HepG2 (cell line): ENCODE results near the gene PPM1G. TPM values are rescaled to one million over a fixed set of nuclear protein-coding genes. Genes with fewer than 3 reads are reported as not detected.

Experiments
- ATAC-seq: fragments of 200-7000 bp; cut with Tn5 transposase; 3 replicates; pipeline ENCODE4 v1.9.1; 2020; ENCODE audit warnings: mild to moderate bottlenecking, moderate library complexity
- BruUV-seq: library from RNA; stranded (reverse); fragments of 400-500 nt; replicated peaks from 2 replicates; lab custom pipeline; 2021; lab: Mats Ljungman, UMichigan
- CTCF ChIA-PET: fragments of 300-600 bp; formaldehyde crosslinking; extraction: SDS; loops from one replicate; lab custom pipeline; 2021; ENCODE audit warnings: low total read pairs, inconsistent platforms, low intra/inter-chr PET ratio; lab: Yijun Ruan, JAX
- POLR2A ChIA-PET: fragments of 350-600 bp; sonication (Branson Sonifier 250); formaldehyde crosslinking; loops from one replicate; lab custom pipeline; 2020; ENCODE audit warnings: antibody characterized with exemption, inconsistent platforms; lab: Yijun Ruan, JAX
- DNase-seq: peaks from one replicate; pipeline ENCODE4 v3.0.0-alpha.2; 2015; ENCODE audit warnings: low spot score
- FAIRE-seq: peaks from 3 replicates; lab custom pipeline; 2011; peaks lifted over from hg19 to GRCh38; lab: Jason Lieb, UNC
- H2AFZ ChIP-seq: one replicate; pipeline ENCODE4 v1.6.1; 2011; ENCODE audit warnings: low read length, inconsistent platforms
- H3K27ac ChIP-seq: fragments of 300-600 bp; 3 replicates; pipeline ENCODE4 v1.8.0; 2011; ENCODE audit warnings: mixed run types, mild to moderate bottlenecking, mixed read lengths, low read length, inconsistent platforms; ENCODE audit not compliant: insufficient read depth; ENCODE audit errors: extremely low read length
- H3K27me3 ChIP-seq, 2 experiments: fragments of 200-600 bp in 1 of 2; 2 replicates in 1 of 2; 3 replicates in 1 of 2; pipeline versions ENCODE4 v1.6.0 to v1.8.0; 2011; ENCODE audit warnings: low read length in 2 of 2, mild to moderate bottlenecking in 2 of 2, moderate library complexity in 2 of 2, inconsistent platforms in 1 of 2; ENCODE audit not compliant: insufficient read depth in 2 of 2, control insufficient read depth in 1 of 2
- H3K36me3 ChIP-seq, 2 experiments: fragments of 200-600 bp in 1 of 2; replicated peaks in 1 of 2; 2 replicates in 1 of 2; 3 replicates in 1 of 2; pipeline versions ENCODE4 v1.5.1 to v1.8.0; 2011; ENCODE audit warnings: low read length in 2 of 2, inconsistent platforms in 1 of 2; ENCODE audit not compliant: insufficient read depth in 2 of 2, control insufficient read depth in 1 of 2
- H3K4me1 ChIP-seq: 2 replicates; pipeline ENCODE4 v1.5.1; 2012; ENCODE audit warnings: low read length, inconsistent platforms; ENCODE audit not compliant: insufficient read depth
- H3K4me2 ChIP-seq: 2 replicates; pipeline ENCODE4 v1.6.0; 2011; ENCODE audit warnings: low read depth, low read length, inconsistent platforms
- H3K4me3 ChIP-seq, 3 experiments: fragments of 200-600 bp in 1 of 3; sonication (generic), shearing (Covaris generic) in 1 of 3; replicated peaks in 1 of 3; 2 replicates each; pipeline ENCODE4 v1.5.1; 2011 to 2016; ENCODE audit warnings: low read length in 3 of 3, inconsistent platforms in 2 of 3, low read depth in 2 of 3, mild to moderate bottlenecking in 2 of 3, control low read depth in 1 of 3, mixed read lengths in 1 of 3; ENCODE audit not compliant: insufficient read depth in 1 of 3
- H3K79me2 ChIP-seq: one replicate; pipeline ENCODE4 v1.6.1; 2011; ENCODE audit warnings: low read length, inconsistent platforms; ENCODE audit not compliant: insufficient read depth
- H3K9ac ChIP-seq: 2 replicates; pipeline ENCODE4 v1.6.0; 2011; ENCODE audit warnings: mild to moderate bottlenecking, low read depth, low read length, inconsistent platforms; ENCODE audit not compliant: insufficient read depth
- H3K9me3 ChIP-seq: 2 replicates; pipeline ENCODE4 v1.5.1; 2012; ENCODE audit warnings: mild to moderate bottlenecking, low read length
- H4K20me1 ChIP-seq: 2 replicates; pipeline ENCODE4 v1.6.0; 2011; ENCODE audit warnings: inconsistent platforms, mild to moderate bottlenecking, low read length, moderate library complexity; ENCODE audit not compliant: insufficient read depth
- HNF4G ChIP-seq, 2 experiments: sonication (generic) in 1 of 2; formaldehyde crosslinking in 1 of 2; IDR thresholded peaks; 2 replicates each; pipeline versions ENCODE4 v1.4.0 to v1.6.1; 2011 to 2020; ENCODE audit warnings: borderline replicate concordance in 2 of 2, low read depth in 2 of 2, mild to moderate bottlenecking in 2 of 2, low read length in 1 of 2, missing genetic modification reagents in 1 of 2, moderate library complexity in 1 of 2
- MLXIP ChIP-seq: sonication (generic); formaldehyde crosslinking; IDR thresholded peaks from 2 replicates; pipeline ENCODE4 v1.9.0; 2021; ENCODE audit warnings: missing genetic modification reagents, borderline replicate concordance
- SOX5 ChIP-seq: IDR thresholded peaks from 2 replicates; pipeline ENCODE4 v1.6.1; 2016; ENCODE audit warnings: borderline replicate concordance
- TCF7 ChIP-seq: sonication (generic); IDR thresholded peaks from 2 replicates; pipeline ENCODE4 v1.6.1; 2016; ENCODE audit warnings: antibody characterized with exemption, low read depth
- TFDP1 ChIP-seq: IDR thresholded peaks from 2 replicates; pipeline ENCODE4 v1.6.1; 2016; ENCODE audit warnings: missing compliant biosample characterization, missing genetic modification reagents, borderline replicate concordance
- TRIM24 ChIP-seq: sonication (generic); formaldehyde crosslinking; IDR thresholded peaks from 2 replicates; pipeline ENCODE4 v1.8.0; 2022; ENCODE audit warnings: mild to moderate bottlenecking, missing genetic modification reagents
- ZBTB3 ChIP-seq: sonication (generic); formaldehyde crosslinking; IDR thresholded peaks from 2 replicates; pipeline ENCODE4 v1.4.0; 2020; ENCODE audit warnings: low read depth, mild to moderate bottlenecking, moderate library complexity, missing genetic modification reagents, borderline replicate concordance
- ZBTB40 ChIP-seq, 2 experiments: fragments of 450-650 bp in 1 of 2; sonication (generic) in 1 of 2; formaldehyde crosslinking in 1 of 2; IDR thresholded peaks; 2 replicates each; pipeline versions ENCODE4 v1.6.1 to v1.8.0; 2016 to 2022; ENCODE audit warnings: antibody characterized with exemption in 1 of 2, mild to moderate bottlenecking in 1 of 2, missing genetic modification reagents in 1 of 2
- WGBS: methylation state at CpG from one replicate; pipeline ENCODE4 v1.1.6; 2017; ENCODE audit warnings: low lambda C conversion rate; 5-methylcytosine and 5-hydroxymethylcytosine counted together
- in situ Hi-C: cut with HindIII; loops from 2 replicates; pipeline ENCODE4 v1.10.0; 2017; ENCODE audit warnings: low pct_unique_long_range_greater_than_20kb; ENCODE audit not compliant: extremely low pct_ligation_motif_present
- intact Hi-C: fragments of 100-400 bp; cut with micrococcal nuclease; formaldehyde crosslinking; loops from one replicate; pipeline ENCODE4 v1.10.0; 2022; ENCODE audit not compliant: unreplicated experiment
- polyA plus RNA-seq, 8 experiments: library from polyadenylated mRNA; depleted of rRNA in 3 of 8; stranded (reverse) in 7 of 8; unstranded in 1 of 8; fragments of >200 nt; fragmentation: Illumina TruSeq in 4 of 8; extraction: Trizol in 4 of 8; gene quantifications; 2 replicates each; pipeline versions ENCODE4 v1.2.1 to v1.2.3, GENCODE V29; 2011 to 2016; ENCODE audit warnings: low read depth in 4 of 8, missing spikeins in 1 of 8, mixed read lengths in 1 of 8; ENCODE audit not compliant: insufficient read depth in 1 of 8
- total RNA-seq, 5 experiments: library from RNA; depleted of rRNA; stranded (reverse); fragments of >200 nt; fragmentation: Illumina TruSeq; extraction: Trizol; gene quantifications; 2 replicates each; pipeline ENCODE4 v1.2.3, GENCODE V29; 2016; ENCODE audit warnings: low read depth in 1 of 5

The PPM1G gene
- total and polyA plus RNA-seq, 2 of the 13 experiments (the other 11 are each of a cell fraction or from before 2014, with no cell fraction given), result 58.2 to 213 TPM

GRCh38 chr2:27412419-27413152 is 3.2 kb upstream of the PPM1G start:
- Histone ChIP-seq H3K9ac (peak overlapping the region; percentile 42), H3K9me3 (no peaks in the 10 kb centered on the region), H3K4me2 (peak overlapping the region; percentile 77), H3K79me2 (peaks cover 16% of the 10 kb centered on the region), H3K4me3 (peak overlapping the region in 2 of 3 experiments; percentile 38 to 52; a peak in 5 of 6 replicates), H3K27ac (peak overlapping the region; percentile 75), H4K20me1 (0 out of 2 replicates have a peak, but pooled peaks cover 6% of the 10 kb centered on the region), H2AFZ (peak overlapping the region; percentile 67), H3K4me1 (peaks cover 49% of the 10 kb centered on the region), H3K27me3 (no peaks in the 10 kb centered on the region; a peak in 1 of 5 replicates), H3K36me3 (no peaks in the 10 kb centered on the region)
- ATAC-seq, result no peak
- POLR2A ChIA-PET, result interaction anchor here (0.8 kb wide), 1 partner anchor 16 kb away, joined by 3 read pairs; the partner anchor contains the start of gene NRBP1
- in situ Hi-C loops (no loop called here), intact Hi-C loops (no loop called here)
- FAIRE-seq, result no peak
- 5% methylated on average over 9 of the region's 9 CpGs for WGBS
- DNase-seq, result peak; percentile 71
- no TSS peak for BruUV-seq
- CTCF ChIA-PET, result no interaction called here
- no peak for TF ChIP-seq TFDP1 (CRISPR knock-in tag)
- TF ChIP-seq ZBTB40 (IDR thresholded peaks at IDR 0.05), result no peak; the same call in 1 of the 2 replicates
- TF ChIP-seq ZBTB40 (CRISPR knock-in tag; IDR thresholded peaks at IDR 0.05), result no peak; the same call in 1 of the 2 replicates
- no peak for TF ChIP-seq TRIM24 (CRISPR knock-in tag)
- TF ChIP-seq MLXIP, result no peak
- TF ChIP-seq SOX5 (CRISPR knock-in tag), result peak; percentile 69; the same call in 1 of the 2 replicates
- peak; percentile 48 for TF ChIP-seq HNF4G (IDR thresholded peaks at IDR 0.05; ENCODE audit: borderline replicate concordance, low read depth, low read length)
- no peak for TF ChIP-seq HNF4G (CRISPR knock-in tag; IDR thresholded peaks at IDR 0.05; ENCODE audit: borderline replicate concordance, low read depth)
- no peak for TF ChIP-seq ZBTB3
- no peak for TF ChIP-seq TCF7
